Activated CD8-positive, alpha-beta T cell treated with anti-CD3 and anti-CD28 coated beads, Interleukin-2, amount 10 ng/mL, durations not matched to agents 7 days and 5 days (primary cell): ENCODE measurements around the gene SMOC1. TPM values are rescaled to one million over a fixed set of nuclear protein-coding genes. Genes with fewer than 3 reads are reported as not detected.

Experiments used
- ATAC-seq: fragments of 150-1000 bp; cut with Tn5 transposase; one replicate; pipeline ENCODE4 v1.10.0; 2021; ENCODE audit warnings: moderate library complexity
- CTCF ChIA-PET: fragments of 350-600 bp; sonication (Branson Sonifier 250); formaldehyde crosslinking; loops from one replicate; lab custom pipeline; 2021; ENCODE audit warnings: antibody characterized with exemption; lab: Charles Lee
- POLR2A ChIA-PET: fragments of 350-600 bp; sonication (Branson Sonifier 250); formaldehyde crosslinking; loops from one replicate; lab custom pipeline; 2021; ENCODE audit warnings: antibody characterized with exemption; lab: Charles Lee
- DNase-seq: peaks from one replicate; pipeline ENCODE4 v3.0.0-alpha.2; 2020
- H3K27ac Mint-ChIP-seq: one replicate; pipeline ENCODE4 v1.8.0; 2021; ENCODE audit warnings: mild to moderate bottlenecking, mixed read lengths
- H3K27me3 Mint-ChIP-seq: one replicate; pipeline ENCODE4 v1.8.0; 2021; ENCODE audit warnings: low read depth, mixed read lengths
- H3K36me3 Mint-ChIP-seq: one replicate; pipeline ENCODE4 v1.8.0; 2021; ENCODE audit warnings: low read depth, mixed read lengths
- H3K4me1 Mint-ChIP-seq: one replicate; pipeline ENCODE4 v1.8.0; 2021; ENCODE audit warnings: low read depth, mixed read lengths
- H3K4me3 Mint-ChIP-seq: one replicate; pipeline ENCODE4 v1.8.0; 2021; ENCODE audit warnings: mild to moderate bottlenecking, mixed read lengths
- H3K9me3 Mint-ChIP-seq: one replicate; pipeline ENCODE4 v1.8.0; 2022; ENCODE audit warnings: mixed read lengths; ENCODE audit not compliant: insufficient read depth
- total RNA-seq, 2 experiments: library from RNA; stranded (reverse); gene quantifications; one replicate each; pipeline ENCODE4 v1.2.3, GENCODE V29; 2021

Gene SMOC1
- total RNA-seq, 2 experiments from 2014 or later, result not detected

- Mint-ChIP-seq H3K4me1 (no peaks in the 10 kb centered on the region), H3K9me3 (no peaks in the 10 kb centered on the region), H3K27ac (no peak overlapping the region), H3K36me3 (no peaks in the 10 kb centered on the region), H3K4me3 (no peak overlapping the region), H3K27me3 (peaks cover 17% of the 10 kb centered on the region)
- ChIA-PET POLR2A (no interaction called here), CTCF (no interaction called here)
- ATAC-seq (no peak), DNase-seq (no peak)
These were observed 30.8 kb downstream of the SMOC1 start for GRCh38 chr14:69909826-69910550.

- H3K4me1 Mint-ChIP-seq, result no peaks in the 10 kb centered on the region
- no peaks in the 10 kb centered on the region for H3K9me3 Mint-ChIP-seq
- DNase-seq, result no peak
- no peak overlapping the region for H3K27ac Mint-ChIP-seq
- H3K36me3 Mint-ChIP-seq, result no peaks in the 10 kb centered on the region
- CTCF ChIA-PET, result no interaction called here
- ATAC-seq, result no peak
- H3K27me3 Mint-ChIP-seq, result peaks cover 22% of the 10 kb centered on the region
- no peak overlapping the region for H3K4me3 Mint-ChIP-seq
- POLR2A ChIA-PET, result no interaction called here
These were observed 31.7 kb downstream of the SMOC1 start for GRCh38 chr14:69910871-69911270.

GRCh38 chr14:69913686-69914085 lies 34.5 kb downstream of the SMOC1 start:
- H3K4me1 Mint-ChIP-seq, result no peaks in the 10 kb centered on the region
- H3K4me3 Mint-ChIP-seq, result no peak overlapping the region
- ChIA-PET CTCF (no interaction called here), POLR2A (no interaction called here)
- H3K27me3 Mint-ChIP-seq, result peaks cover 24% of the 10 kb centered on the region
- no peak overlapping the region for H3K27ac Mint-ChIP-seq
- ATAC-seq, result no peak
- DNase-seq, result no peak
- H3K9me3 Mint-ChIP-seq, result no peaks in the 10 kb centered on the region
- H3K36me3 Mint-ChIP-seq, result no peaks in the 10 kb centered on the region

- DNase-seq, result no peak
- no peak for ATAC-seq
- H3K36me3 Mint-ChIP-seq, result no peaks in the 10 kb centered on the region
- no peak overlapping the region for H3K4me3 Mint-ChIP-seq
- H3K9me3 Mint-ChIP-seq, result no peaks in the 10 kb centered on the region
- CTCF ChIA-PET, result interaction anchor here (1.2 kb wide), 2 partner anchors 98 to 112 kb away, joined by 3 read pairs; no protein-coding TSS in a partner anchor
- no peak overlapping the region for H3K27ac Mint-ChIP-seq
- peaks cover 20% of the 10 kb centered on the region for H3K27me3 Mint-ChIP-seq
- POLR2A ChIA-PET, result no interaction called here
- no peaks in the 10 kb centered on the region for H3K4me1 Mint-ChIP-seq
These were observed 37.2 kb downstream of the SMOC1 start for GRCh38 chr14:69916396-69916795.

- Mint-ChIP-seq H3K36me3 (no peaks in the 10 kb centered on the region), H3K9me3 (no peaks in the 10 kb centered on the region), H3K27me3 (peaks cover 20% of the 10 kb centered on the region), H3K4me1 (no peaks in the 10 kb centered on the region), H3K4me3 (no peak overlapping the region), H3K27ac (no peak overlapping the region)
- ChIA-PET POLR2A (no interaction called here), CTCF (interaction anchor here (1.2 kb wide), 1 partner anchor 99 kb away, joined by 3 read pairs; no protein-coding TSS in a partner anchor)
- ATAC-seq, result no peak
- no peak for DNase-seq
These were observed 38.1 kb downstream of the SMOC1 start for GRCh38 chr14:69917287-69917686.

- peaks cover 25% of the 10 kb centered on the region for H3K27me3 Mint-ChIP-seq
- H3K4me3 Mint-ChIP-seq, result no peak overlapping the region
- CTCF ChIA-PET, result no interaction called here
- POLR2A ChIA-PET, result no interaction called here
- no peaks in the 10 kb centered on the region for H3K36me3 Mint-ChIP-seq
- no peak for ATAC-seq
- no peaks in the 10 kb centered on the region for H3K9me3 Mint-ChIP-seq
- no peak overlapping the region for H3K27ac Mint-ChIP-seq
- no peak for DNase-seq
- no peaks in the 10 kb centered on the region for H3K4me1 Mint-ChIP-seq
These were observed 40.6 kb downstream of the SMOC1 start for GRCh38 chr14:69919815-69920214.

GRCh38 chr14:69921052-69921451 lies 41.8 kb downstream of the SMOC1 start:
- Mint-ChIP-seq H3K27me3 (peaks cover 20% of the 10 kb centered on the region), H3K36me3 (no peaks in the 10 kb centered on the region), H3K4me3 (no peak overlapping the region), H3K4me1 (no peaks in the 10 kb centered on the region), H3K9me3 (no peaks in the 10 kb centered on the region), H3K27ac (no peak overlapping the region)
- DNase-seq (no peak), ATAC-seq (no peak)
- CTCF ChIA-PET, result no interaction called here
- POLR2A ChIA-PET, result no interaction called here

GRCh38 chr14:69922198-69922597 lies 43.0 kb downstream of the SMOC1 start:
- H3K27me3 Mint-ChIP-seq, result peaks cover 19% of the 10 kb centered on the region
- no peaks in the 10 kb centered on the region for H3K36me3 Mint-ChIP-seq
- DNase-seq (no peak), ATAC-seq (no peak)
- H3K4me3 Mint-ChIP-seq, result no peak overlapping the region
- ChIA-PET POLR2A (no interaction called here), CTCF (interaction anchor here (1.1 kb wide), 1 partner anchor 26 kb away, joined by 3 read pairs; no protein-coding TSS in a partner anchor)
- H3K27ac Mint-ChIP-seq, result no peak overlapping the region
- no peaks in the 10 kb centered on the region for H3K9me3 Mint-ChIP-seq
- no peaks in the 10 kb centered on the region for H3K4me1 Mint-ChIP-seq

- no peak for ATAC-seq
- DNase-seq, result no peak
- POLR2A ChIA-PET, result no interaction called here
These were observed 45.0 kb downstream of the SMOC1 start for GRCh38 chr14:69924201-69924600.

GRCh38 chr14:69928111-69928523 lies 48.9 kb downstream of the SMOC1 start:
- Mint-ChIP-seq H3K4me1 (no peaks in the 10 kb centered on the region), H3K36me3 (no peaks in the 10 kb centered on the region), H3K27ac (no peak overlapping the region), H3K9me3 (no peaks in the 10 kb centered on the region), H3K4me3 (no peak overlapping the region), H3K27me3 (peaks cover 11% of the 10 kb centered on the region)
- CTCF ChIA-PET, result interaction anchor here (1.5 kb wide), 1 partner anchor 10 kb away, joined by 3 read pairs; no protein-coding TSS in a partner anchor
- ATAC-seq (no peak), DNase-seq (no peak)
- POLR2A ChIA-PET, result no interaction called here

More at GRCh38 chr14:69924201-69924600, 45.0 kb downstream of the SMOC1 start:
- H3K27ac Mint-ChIP-seq, result no peak overlapping the region
- no peaks in the 10 kb centered on the region for H3K36me3 Mint-ChIP-seq
- CTCF ChIA-PET, result no interaction called here
- H3K9me3 Mint-ChIP-seq, result no peaks in the 10 kb centered on the region
- H3K4me3 Mint-ChIP-seq, result no peak overlapping the region
- H3K27me3 Mint-ChIP-seq, result peaks cover 16% of the 10 kb centered on the region
- H3K4me1 Mint-ChIP-seq, result no peaks in the 10 kb centered on the region

- DNase-seq, result no peak
- H3K27me3 Mint-ChIP-seq, result peaks cover 13% of the 10 kb centered on the region
- no peaks in the 10 kb centered on the region for H3K9me3 Mint-ChIP-seq
- ChIA-PET POLR2A (no interaction called here), CTCF (interaction anchor here (0.8 kb wide), 1 partner anchor 53 kb away, joined by 3 read pairs; no protein-coding TSS in a partner anchor)
- no peak overlapping the region for H3K4me3 Mint-ChIP-seq
- H3K27ac Mint-ChIP-seq, result no peak overlapping the region
- ATAC-seq, result no peak
- H3K4me1 Mint-ChIP-seq, result no peaks in the 10 kb centered on the region
- no peaks in the 10 kb centered on the region for H3K36me3 Mint-ChIP-seq
These were observed 51.7 kb downstream of the SMOC1 start for GRCh38 chr14:69930780-69931379.

GRCh38 chr14:69931960-69932359 lies 52.7 kb downstream of the SMOC1 start:
- Mint-ChIP-seq H3K9me3 (no peaks in the 10 kb centered on the region), H3K27ac (no peak overlapping the region), H3K36me3 (no peaks in the 10 kb centered on the region), H3K4me3 (no peak overlapping the region), H3K4me1 (no peaks in the 10 kb centered on the region), H3K27me3 (peaks cover 20% of the 10 kb centered on the region)
- DNase-seq, result no peak
- POLR2A ChIA-PET, result no interaction called here
- ATAC-seq, result no peak
- CTCF ChIA-PET, result no interaction called here
